Stimulated activated CD8-positive, alpha-beta memory T cell treated with anti-CD3 and anti-CD28 coated beads, Interleukin-7, amount 100 ng/mL, for 24 hours (primary cell): Measurements from ENCODE around the gene EOMES.
"Not testable (repeated sequence)": the region's sequence is repeated elsewhere in the genome, so short reads cannot be mapped to it uniquely, and the experiment has no call there.

ENCODE experiments used
- DNase-seq: peaks from one replicate; pipeline ENCODE4 v3.0.0-alpha.2; 2020; ENCODE audit warnings: low read depth

The EOMES gene

DNA sequence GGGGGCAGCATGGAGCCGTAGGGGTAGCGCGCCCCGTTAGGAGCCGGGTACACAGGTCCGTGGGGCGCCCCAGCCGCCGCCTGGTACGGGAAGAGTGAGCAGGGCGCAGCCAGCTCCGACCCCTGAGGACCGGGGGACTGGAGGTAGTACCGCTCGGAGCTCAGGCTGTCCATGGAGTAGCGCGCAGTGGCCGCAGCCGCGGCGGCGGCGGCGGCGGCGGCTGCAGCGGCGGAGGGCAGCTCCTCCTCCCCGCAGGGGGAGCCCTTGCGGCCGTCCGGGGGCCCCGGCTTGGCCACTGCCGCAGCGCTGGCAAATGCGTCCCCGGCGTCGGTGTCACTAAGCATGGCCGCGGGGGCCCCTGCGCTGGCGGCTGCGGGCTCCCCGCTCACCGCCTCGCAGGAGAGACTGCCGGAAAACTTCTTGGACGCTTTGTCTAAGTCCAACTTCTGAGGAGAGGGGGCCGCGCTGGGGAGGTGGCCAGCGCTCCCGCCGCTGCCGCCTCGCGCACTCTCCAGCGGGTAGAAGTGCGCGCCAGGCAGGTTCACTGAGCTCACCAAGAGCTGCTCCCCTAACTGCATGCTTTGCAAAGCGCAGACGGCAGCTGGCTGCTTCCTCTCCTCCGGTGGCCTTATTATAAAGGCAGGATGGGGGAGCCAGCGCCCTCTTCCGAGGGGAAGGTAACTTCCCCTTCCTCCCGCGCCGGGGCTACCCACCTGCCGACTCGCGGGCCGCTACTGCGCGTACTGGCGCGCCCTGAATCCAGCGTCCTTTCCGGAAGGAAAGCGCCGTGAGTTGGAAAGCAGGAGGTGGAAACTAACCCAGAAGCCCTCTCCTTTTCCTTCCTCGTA, at the start of gene EOMES:
EOMES (minus strand) TSS at position 607 of the 848 bp plus-strand sequence; CDS start at position 578, 29 bp downstream.
- no peak for DNase-seq

DNA sequence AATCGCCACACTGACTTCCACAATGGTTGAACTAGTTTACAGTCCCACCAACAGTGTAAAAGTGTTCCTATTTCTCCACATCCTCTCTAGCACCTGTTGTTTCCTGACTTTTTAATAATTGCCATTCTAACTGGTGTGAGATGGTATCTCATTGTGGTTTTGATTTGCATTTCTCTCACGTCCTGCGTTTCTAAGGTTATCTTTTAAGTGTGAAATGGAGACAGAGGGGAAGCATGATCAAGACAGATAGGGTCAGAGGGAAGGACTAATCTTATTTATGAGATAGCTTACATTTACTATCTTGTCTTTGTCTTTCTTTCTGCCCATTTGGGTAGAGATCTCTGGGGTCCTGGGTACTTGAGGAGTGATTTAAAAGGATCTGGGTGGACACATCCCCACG, 48.3 kb upstream of the EOMES start:
- not testable (repeated sequence) for DNase-seq

DNA sequence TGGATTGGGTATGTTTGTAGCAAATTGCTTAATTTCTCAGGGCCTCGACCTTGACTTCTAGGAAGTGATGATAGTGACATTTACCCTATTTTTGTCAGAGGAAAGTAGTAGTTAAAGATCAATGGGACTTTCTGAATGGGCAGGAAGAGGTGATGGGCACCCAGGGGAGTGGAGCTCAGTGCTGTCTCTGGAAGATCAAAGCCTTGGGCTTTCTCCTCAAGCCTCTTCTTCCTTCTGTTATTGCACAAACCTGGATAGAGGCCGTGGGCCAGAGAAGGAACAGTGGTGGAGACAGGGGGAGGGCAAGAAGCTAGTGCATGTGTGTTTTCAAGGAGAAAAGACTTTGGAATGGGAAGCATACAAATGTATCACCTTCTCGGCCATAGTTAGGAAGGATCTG, 44.9 kb upstream of the EOMES start:
- DNase-seq: no peak

GRCh38 chr3:27758083-27758482, 36.0 kb upstream of the EOMES start:
- DNase-seq: no peak

GRCh38 chr3:27756877-27757276, 34.8 kb upstream of the EOMES start:
- no peak for DNase-seq

- no peak for DNase-seq
These were observed 30.8 kb upstream of the EOMES start for GRCh38 chr3:27752926-27753325.

GRCh38 chr3:27749643-27750042, 27.5 kb upstream of the EOMES start:
- no peak for DNase-seq

- DNase-seq: no peak
These were observed 24.7 kb upstream of the EOMES start for GRCh38 chr3:27746838-27747237.

- DNase-seq: no peak
These were observed 18.7 kb upstream of the EOMES start for GRCh38 chr3:27740854-27741253.

DNA sequence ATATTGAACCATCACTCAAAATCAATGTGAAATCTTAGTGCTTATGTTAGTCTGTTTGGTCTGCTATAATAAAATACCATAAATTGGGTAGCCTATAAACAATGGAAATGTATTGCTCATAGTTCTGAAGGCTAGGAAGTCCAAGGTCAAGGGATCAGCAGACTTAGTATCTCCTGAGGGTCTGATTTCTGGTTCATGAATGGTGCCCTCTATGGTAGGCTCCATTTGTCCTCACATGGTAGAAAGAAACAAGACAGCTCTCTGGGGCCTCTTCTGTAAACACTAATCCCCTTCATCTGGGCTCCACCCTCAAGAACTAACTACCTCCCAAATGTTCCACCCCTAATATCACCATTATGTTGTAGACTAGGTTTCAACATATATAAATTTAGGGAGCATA, 15.0 kb upstream of the EOMES start:
- no peak for DNase-seq

DNA sequence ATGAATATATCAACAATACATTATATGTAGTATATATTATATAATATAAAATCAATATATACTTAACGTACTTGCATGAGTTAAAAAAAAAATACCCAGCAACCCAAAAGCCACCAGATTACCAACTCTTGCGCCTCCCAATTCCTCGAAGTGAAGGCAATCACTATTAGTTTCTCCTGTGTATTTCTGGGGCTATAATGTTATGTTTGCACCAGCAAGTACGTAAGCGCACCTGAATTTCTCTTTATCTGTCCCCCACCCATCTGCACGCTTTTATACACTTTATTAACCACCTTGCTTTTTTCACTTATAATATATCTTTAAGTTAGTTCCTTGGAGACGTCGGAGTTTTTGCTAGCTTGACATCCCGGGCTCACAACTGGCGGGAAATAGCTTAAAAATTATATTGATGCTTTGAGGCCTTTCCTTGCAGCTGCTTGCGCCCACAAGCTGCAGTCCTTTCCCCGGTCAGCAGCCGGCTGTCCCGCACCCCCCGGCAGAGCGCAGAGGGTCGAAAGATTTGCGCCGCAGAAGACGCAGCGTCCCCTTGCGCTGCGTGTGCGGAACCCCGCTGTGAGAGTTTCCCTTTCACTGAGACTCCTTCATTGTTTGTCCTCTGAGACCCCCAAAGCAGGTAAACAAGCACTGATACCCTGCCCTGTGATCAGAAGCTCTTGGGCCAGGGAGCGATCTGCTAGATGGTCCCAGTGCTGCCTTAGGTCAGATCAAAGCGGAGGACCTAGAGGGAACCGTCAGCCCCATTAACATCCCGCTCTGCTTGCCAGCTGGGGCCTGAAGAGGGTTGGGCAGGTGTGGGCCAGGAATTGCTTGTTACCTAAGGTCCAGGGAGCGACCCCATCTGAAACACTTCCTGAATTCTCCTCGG, 8.9 kb upstream of the EOMES start:
- no peak for DNase-seq

GRCh38 chr3:27729748-27730611, 7.9 kb upstream of the EOMES start:
- no peak for DNase-seq

DNA sequence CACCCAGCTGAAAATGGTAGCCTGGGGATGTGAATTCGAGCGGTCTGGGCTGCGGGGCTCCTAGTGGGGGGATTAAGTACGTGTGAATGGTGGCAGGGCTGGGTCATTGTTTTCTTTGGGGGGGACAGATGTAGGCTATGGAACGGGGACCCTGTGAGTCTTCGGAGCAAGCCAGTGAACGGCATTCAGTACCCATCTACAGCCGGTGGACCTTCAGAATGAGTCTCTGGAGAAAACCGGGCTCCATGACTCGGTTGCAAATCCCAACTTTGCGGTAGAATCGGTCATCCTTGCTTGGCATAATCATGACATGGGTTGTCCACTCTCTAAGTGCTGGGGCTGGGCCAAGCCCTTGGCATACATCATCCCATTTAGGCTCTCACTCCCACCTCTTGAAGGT, 7.2 kb upstream of the EOMES start:
- no peak for DNase-seq

GRCh38 chr3:27728195-27729087, 6.3 kb upstream of the EOMES start:
- DNase-seq: no peak

GRCh38 chr3:27726240-27726639, 4.1 kb upstream of the EOMES start:
- no peak for DNase-seq

DNA sequence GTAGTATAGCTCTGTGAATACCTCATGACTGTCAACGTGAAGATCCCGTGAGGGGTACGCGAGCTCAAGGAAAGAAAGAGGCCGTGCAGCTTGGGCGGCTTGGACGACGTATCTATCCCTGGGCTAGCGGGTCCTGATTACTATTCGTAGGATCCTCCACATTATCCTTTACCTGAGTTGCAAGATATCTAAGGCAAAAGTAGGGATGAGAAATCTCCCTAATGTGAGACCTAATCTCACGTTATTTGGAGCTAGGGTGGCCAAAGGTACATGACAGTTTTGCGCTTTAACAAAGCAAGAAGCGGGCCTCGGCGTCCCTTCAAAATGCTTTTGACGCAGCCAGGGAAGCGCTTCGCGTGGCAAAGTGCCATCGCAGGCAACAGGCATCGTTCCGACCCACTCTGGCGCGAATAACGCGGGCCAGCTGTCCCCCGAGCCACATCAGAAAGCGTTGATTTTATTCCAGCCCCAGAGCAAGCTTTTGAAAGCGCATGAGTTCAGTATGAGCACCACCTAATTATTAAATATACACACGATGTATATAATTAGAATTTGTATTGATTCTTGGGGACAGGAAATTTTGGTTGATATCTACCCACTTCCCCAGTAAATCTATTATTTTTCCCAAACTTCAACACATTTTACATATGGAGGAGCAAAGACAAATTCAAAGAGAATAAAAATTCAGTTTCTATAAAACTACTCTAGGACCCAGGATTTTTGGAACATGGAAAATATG, 2.5 kb upstream of the EOMES start:
- DNase-seq: no peak

DNA sequence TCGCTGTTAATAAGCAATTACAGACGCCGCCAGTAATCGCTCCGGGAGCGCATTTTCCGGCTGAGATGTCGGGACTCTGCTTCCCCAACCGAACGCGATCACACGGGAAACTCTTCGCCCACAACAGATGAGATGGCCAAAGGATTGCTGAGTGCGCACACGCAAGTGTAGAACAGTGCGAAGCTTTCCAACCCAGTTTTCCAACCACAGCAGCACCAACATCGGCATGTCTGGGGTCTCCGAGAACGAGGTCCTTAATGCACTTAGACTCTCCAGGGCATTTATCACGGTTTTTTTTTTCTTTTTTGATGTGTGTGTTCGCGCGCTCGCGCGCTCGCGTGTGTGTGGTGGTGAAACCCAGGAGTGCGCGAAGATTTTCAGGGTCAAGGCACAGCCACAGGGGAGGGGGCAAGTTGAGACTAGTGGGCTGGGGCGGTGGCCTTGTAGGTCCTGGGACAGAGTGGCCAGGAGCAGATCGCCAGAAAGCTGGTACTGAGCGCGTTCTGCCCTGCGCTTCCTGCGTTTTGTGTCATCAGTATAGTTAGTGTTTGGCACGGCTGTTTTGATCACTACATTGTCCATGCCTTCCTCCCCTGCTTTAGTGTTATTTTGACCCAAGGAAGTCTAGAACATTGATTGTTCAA, 1.8 kb upstream of the EOMES start:
- no peak for DNase-seq

GRCh38 chr3:27723456-27723814, 1.3 kb upstream of the EOMES start:
- no peak for DNase-seq

DNA sequence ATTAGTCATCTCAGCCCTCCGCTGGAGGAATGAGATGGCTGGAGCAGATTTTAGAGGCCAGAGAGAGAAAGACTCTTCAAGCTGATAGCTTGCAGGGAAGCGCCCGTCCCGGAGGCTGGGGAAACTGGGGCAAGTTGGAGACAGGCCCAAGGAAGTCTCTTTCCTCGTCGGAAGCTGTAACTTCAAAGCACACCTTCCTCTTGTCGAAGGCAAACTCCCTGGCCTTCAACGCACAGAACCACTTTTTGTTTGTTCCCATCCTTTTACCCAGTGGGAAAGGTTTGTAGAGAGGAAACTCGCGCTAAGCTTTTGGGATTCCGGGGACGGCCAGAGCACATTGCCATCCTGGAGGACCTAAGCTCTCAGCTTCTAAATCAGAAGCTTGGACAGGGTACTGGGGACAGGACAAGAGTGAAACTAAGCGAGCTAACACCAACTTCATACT, 900 bp upstream of the EOMES start:
- DNase-seq: no peak
